Aorta (tissue), 5 donors: ENCODE measurements around the gene FBXO46. TPM values are rescaled to one million over a fixed set of nuclear protein-coding genes. Genes with fewer than 3 reads are reported as not detected.
A peak's percentile ranks its signal among the peaks of the same experiment; 100 is the strongest.

Experiments
- ATAC-seq: fragments of 200-7000 bp; cut with Tn5 transposase; one replicate; pipeline ENCODE4 v1.9.1; 2022; ENCODE audit warnings: moderate library complexity; ENCODE audit not compliant: low FRiP score
- DNase-seq, 2 donors: peaks; one replicate each; pipeline ENCODE4 v3.0.0-alpha.2; 2020
- H3K27ac ChIP-seq, 2 donors: one replicate each; pipeline ENCODE4 v1.5.1; 2013; ENCODE audit warnings: low read length in 2 of 2, mild to moderate bottlenecking in 2 of 2, moderate library complexity in 2 of 2, control low read depth in 1 of 2, inconsistent platforms in 1 of 2, low read depth in 1 of 2
- H3K27me3 ChIP-seq, 2 donors: one replicate each; pipeline ENCODE4 v1.6.1; 2013; ENCODE audit warnings: control low read depth in 1 of 2, low read length in 1 of 2, mild to moderate bottlenecking in 1 of 2, moderate library complexity in 1 of 2; ENCODE audit not compliant: insufficient read depth in 2 of 2, control insufficient read depth in 1 of 2
- H3K36me3 ChIP-seq, 2 donors: one replicate each; pipeline ENCODE4 v1.6.1; 2013; ENCODE audit warnings: control low read depth in 1 of 2, low read length in 1 of 2, mild to moderate bottlenecking in 1 of 2; ENCODE audit not compliant: insufficient read depth in 2 of 2, control insufficient read depth in 1 of 2
- H3K4me1 ChIP-seq, 2 donors: one replicate each; pipeline ENCODE4 v1.6.1; 2013; ENCODE audit warnings: low read length in 2 of 2, control low read depth in 1 of 2, mild to moderate bottlenecking in 1 of 2, moderate library complexity in 1 of 2; ENCODE audit not compliant: insufficient read depth in 2 of 2, control insufficient read depth in 1 of 2
- H3K4me3 ChIP-seq, 2 donors: one replicate each; pipeline ENCODE4 v1.5.1; 2013; ENCODE audit warnings: low read length in 2 of 2, control low read depth in 1 of 2, mild to moderate bottlenecking in 1 of 2
- H3K9me3 ChIP-seq: one replicate; pipeline ENCODE4 v1.6.1; 2013; ENCODE audit warnings: mild to moderate bottlenecking, low read length; ENCODE audit not compliant: control insufficient read depth
- whole genome bisulfite sequencing, 2 donors: extraction: QIAGEN DNeasy Blood & Tissue Kit; methylation state at CpG; one replicate each; pipeline ENCODE4 v1.1.7; 2013; 5-methylcytosine and 5-hydroxymethylcytosine counted together
- intact Hi-C, 2 donors: fragments of 100-400 bp; cut with DNase I; formaldehyde crosslinking; loops; one replicate each; pipeline versions ENCODE4 v1.14.2 to v1.15.0; 2022
- polyA plus RNA-seq, 2 donors: library from polyadenylated mRNA; stranded (reverse); fragments of 200-250 nt; gene quantifications; one replicate each; pipeline ENCODE4 v1.2.3, GENCODE V29; 2013
- total RNA-seq, 2 donors: library from RNA; stranded (reverse); fragmentation: NEBNext Ultra II Directional; extraction: Animal tissue kit (Norgen Biotek cat#: 25700); gene quantifications; one replicate each; pipeline ENCODE4 v1.2.1, GENCODE V29; 2021
- donor health status: healthy with polysubstance abuse.
- donor health status: Bipolar disorder and iron deficiency.
- donor health status: DM: no; HTN: no; CAD: no.
- donor health status: DM: no; HTN: no; CAD: no.
- donor health status: DM: yes; HTN: yes; CAD: no.

Gene FBXO46
- total and polyA plus RNA-seq, 4 donors: 1.9 to 15.5 (median 8.9) TPM

- no peaks in the 10 kb centered on the region for H3K27me3 ChIP-seq
- H3K4me1 ChIP-seq: no peaks in the 10 kb centered on the region
- H3K27ac ChIP-seq: no peak overlapping the region
- WGBS, 2 donors: 82 to 92% methylated on average over 3 of the region's 3 CpGs
- no peak for DNase-seq
- H3K9me3 ChIP-seq: no peaks in the 10 kb centered on the region
- no peak overlapping the region for H3K4me3 ChIP-seq
- no peak for ATAC-seq
- intact Hi-C loops: no loop called here
- peaks cover 0 to 15% of the 10 kb centered on the region in 2 donors for H3K36me3 ChIP-seq
Measured at GRCh38 chr19:45772912-45773311, 42.2 kb upstream of the FBXO46 start.

DNA sequence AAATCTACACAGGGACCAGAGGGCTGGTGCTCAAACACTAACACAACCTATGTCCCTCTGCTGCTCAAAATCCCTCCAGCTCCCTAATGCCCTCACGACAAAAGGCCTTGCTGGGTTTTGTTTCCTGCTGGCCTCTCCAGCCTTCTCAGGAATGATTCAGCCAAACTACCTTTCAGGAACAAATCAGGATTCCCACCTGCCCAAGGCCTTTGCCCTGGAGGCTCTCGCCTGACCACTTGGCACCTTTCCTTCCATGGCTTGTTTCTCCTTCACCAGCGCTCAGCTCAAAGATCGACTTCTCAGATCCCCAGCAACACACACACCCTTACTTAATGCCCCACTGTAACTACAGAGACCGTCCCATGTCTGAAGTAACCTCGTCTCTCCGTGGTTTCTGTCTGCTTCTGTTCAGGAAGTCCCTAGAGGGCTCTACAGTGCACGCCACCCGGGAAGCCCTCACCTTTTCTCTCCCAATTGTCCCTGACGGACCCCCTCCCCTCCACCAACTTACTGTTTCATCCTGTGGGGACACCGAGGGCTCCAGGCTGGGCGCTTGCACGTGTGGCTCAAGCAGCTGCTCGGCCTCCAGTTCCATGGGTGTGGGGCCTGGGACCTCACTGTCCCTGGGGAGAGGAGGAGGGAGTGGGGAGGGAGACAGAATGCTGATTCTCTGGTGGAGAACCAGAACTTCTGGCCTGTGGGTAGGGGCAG is 41.6 kb upstream of the FBXO46 start:
- 64 to 71% methylated on average over 14 of the region's 14 CpGs for WGBS, 2 donors
- no peaks in the 10 kb centered on the region for H3K9me3 ChIP-seq
- DNase-seq (no peak), ATAC-seq (no peak)
- H3K36me3 ChIP-seq: peaks cover 0 to 8% of the 10 kb centered on the region in 2 donors
- no peak overlapping the region for H3K4me3 ChIP-seq
- no peak overlapping the region for H3K27ac ChIP-seq
- no peaks in the 10 kb centered on the region for H3K4me1 ChIP-seq
- intact Hi-C loops: no loop called here
- no peaks in the 10 kb centered on the region for H3K27me3 ChIP-seq

- Histone ChIP-seq H3K27ac (peak overlapping the region in 1 of 2 donors; percentile 39), H3K4me3 (no peak overlapping the region), H3K9me3 (no peaks in the 10 kb centered on the region), H3K4me1 (no peaks in the 10 kb centered on the region), H3K27me3 (no peaks in the 10 kb centered on the region), H3K36me3 (peaks cover 0 to 2% of the 10 kb centered on the region in 2 donors)
- ATAC-seq (no peak), DNase-seq (peak in 1 of 2 donors; percentile 62)
- intact Hi-C loops: loop anchor here in 1 of 2 donors (2.0 kb wide), 1 partner anchor 27 kb away; no protein-coding TSS in a partner anchor
- 85 to 87% methylated on average over 35 to 46 of the region's 46 CpGs for WGBS, 2 donors
Measured at GRCh38 chr19:45771311-45771933, 40.7 kb upstream of the FBXO46 start.

- intact Hi-C loops: loop anchor here (1.0 to 2.0 kb wide), 2 partner anchors 28 to 29 kb away; no protein-coding TSS in a partner anchor
- ATAC-seq: peak; percentile 90
- WGBS, 2 donors: 2% methylated on average over 71 to 79 of the region's 79 CpGs
Measured at GRCh38 chr19:45770192-45771101, 39.8 kb upstream of the FBXO46 start.

GRCh38 chr19:45769821-45770191 is 39.1 kb upstream of the FBXO46 start:
- no peaks in the 10 kb centered on the region for H3K4me1 ChIP-seq
- intact Hi-C loops: loop anchor here (1.0 to 5.0 kb wide), 6 partner anchors 13 to 78 kb away; partner anchors contain the start of genes FBXO46 (in 2 of the 2), MEIOSIN (in 2 of the 2), DMPK (in 1 of the 2) and QPCTL (in 1 of the 2)
- H3K9me3 ChIP-seq: no peaks in the 10 kb centered on the region
- H3K36me3 ChIP-seq: peaks cover 0 to 1% of the 10 kb centered on the region in 2 donors
- H3K4me3 ChIP-seq: peak overlapping the region; percentile 0 to 18
- WGBS, 2 donors: 0% methylated on average over 28 of the region's 28 CpGs
- no peak for ATAC-seq
- peak overlapping the region in 1 of 2 donors; percentile 18 for H3K27ac ChIP-seq
- DNase-seq: peak in 1 of 2 donors; percentile 77
- H3K27me3 ChIP-seq: no peaks in the 10 kb centered on the region

More at GRCh38 chr19:45770192-45771101, 39.8 kb upstream of the FBXO46 start:
- Histone ChIP-seq H3K27me3 (no peaks in the 10 kb centered on the region), H3K4me1 (no peaks in the 10 kb centered on the region), H3K9me3 (no peaks in the 10 kb centered on the region), H3K36me3 (peaks cover 0 to 2% of the 10 kb centered on the region in 2 donors), H3K4me3 (peak overlapping the region; percentile 0 to 18), H3K27ac (peak overlapping the region in 1 of 2 donors; percentile 56)
- DNase-seq: peak; percentile 97

GRCh38 chr19:45768984-45769782 is 38.5 kb upstream of the FBXO46 start, which contains the start of gene SIX5:
Gene SIX5 (minus strand): TSS chr19:45769252. CDS start chr19:45768844, 408 bp downstream.
- no peaks in the 10 kb centered on the region for H3K9me3 ChIP-seq
- DNase-seq (peak; percentile 99 to 100), ATAC-seq (peak; percentile 83)
- H3K4me3 ChIP-seq: peak within 1 kb of the TSS; percentile 74 to 79
- H3K27me3 ChIP-seq: no peaks in the 10 kb centered on the region
- H3K4me1 ChIP-seq: no peaks in the 10 kb centered on the region
- intact Hi-C loops: loop anchor here (2.0 to 5.0 kb wide), 4 partner anchors 14 to 77 kb away; partner anchors contain the start of genes FBXO46 (in 2 of the 2), MEIOSIN (in 2 of the 2), DMPK (in 1 of the 2) and QPCTL (in 1 of the 2)
- peak within 1 kb of the TSS; percentile 39 to 93 for H3K27ac ChIP-seq
- H3K36me3 ChIP-seq: no peaks in the 10 kb centered on the region
- 0 to 1% methylated on average over 66 to 70 of the region's 70 CpGs for WGBS, 2 donors

GRCh38 chr19:45768655-45768983 is 37.9 kb upstream of the FBXO46 start:
- Histone ChIP-seq H3K27ac (peak overlapping the region; percentile 39 to 93), H3K9me3 (no peaks in the 10 kb centered on the region), H3K27me3 (no peaks in the 10 kb centered on the region), H3K36me3 (no peaks in the 10 kb centered on the region), H3K4me3 (peak overlapping the region; percentile 74 to 79), H3K4me1 (no peaks in the 10 kb centered on the region)
- ATAC-seq (no peak), DNase-seq (peak; percentile 68 to 86)
- WGBS, 2 donors: 1% methylated on average over 22 to 33 of the region's 33 CpGs
- intact Hi-C loops: loop anchor here (2.0 to 5.0 kb wide), 4 partner anchors 14 to 76 kb away; partner anchors contain the start of genes FBXO46 (in 2 of the 2), MEIOSIN (in 2 of the 2), DMPK (in 1 of the 2) and QPCTL (in 1 of the 2)
